GM23338 (cell line): ENCODE measurements around the gene NSMCE1.

ENCODE experiments used
- CREB1 ChIP-seq: fragments of 250-450 bp; sonication (Bioruptor Pico); IDR thresholded peaks from 2 replicates; pipeline ENCODE4 v1.5.0; 2020; ENCODE audit warnings: low read depth, mild to moderate bottlenecking, moderate library complexity
- EZH2 ChIP-seq: fragments of 200-600 bp; sonication (generic); IDR thresholded peaks from one replicate; pipeline ENCODE4 v1.8.0; 2017; ENCODE audit warnings: antibody characterized with exemption, mild to moderate bottlenecking, low read depth; ENCODE audit not compliant: unreplicated experiment
- EZH2phosphoT487 ChIP-seq: fragments of 200-600 bp; sonication (generic); IDR thresholded peaks from one replicate; pipeline ENCODE4 v1.8.1; 2018; ENCODE audit warnings: antibody characterized with exemption; ENCODE audit not compliant: unreplicated experiment
- POLR2AphosphoS5 ChIP-seq: IDR thresholded peaks from 2 replicates; pipeline ENCODE4 v1.6.1; 2016; ENCODE audit warnings: antibody characterized with exemption, low read depth
- ZNF114 ChIP-seq: fragments of 250-450 bp; sonication (Bioruptor Pico); IDR thresholded peaks from 2 replicates; pipeline ENCODE4 v1.5.0; 2020; ENCODE audit warnings: mild to moderate bottlenecking, moderate library complexity
- TF ChIP-seq, protein P1 (sequence below), 2 experiments: fragments of 200-600 bp in 1 of 2; sonication (generic) in 1 of 2; conservative IDR thresholded peaks; 2 replicates each; pipeline versions ENCODE4 v1.5.1 to v1.6.1; 2016 to 2017; ENCODE audit warnings: antibody characterized with exemption in 2 of 2, low read depth in 2 of 2, mild to moderate bottlenecking in 2 of 2, moderate library complexity in 1 of 2
- TF ChIP-seq, protein P2 (sequence below): IDR thresholded peaks from one replicate; pipeline ENCODE4 v1.6.1; 2018; ENCODE audit warnings: antibody characterized with exemption; ENCODE audit not compliant: unreplicated experiment

DNA sequence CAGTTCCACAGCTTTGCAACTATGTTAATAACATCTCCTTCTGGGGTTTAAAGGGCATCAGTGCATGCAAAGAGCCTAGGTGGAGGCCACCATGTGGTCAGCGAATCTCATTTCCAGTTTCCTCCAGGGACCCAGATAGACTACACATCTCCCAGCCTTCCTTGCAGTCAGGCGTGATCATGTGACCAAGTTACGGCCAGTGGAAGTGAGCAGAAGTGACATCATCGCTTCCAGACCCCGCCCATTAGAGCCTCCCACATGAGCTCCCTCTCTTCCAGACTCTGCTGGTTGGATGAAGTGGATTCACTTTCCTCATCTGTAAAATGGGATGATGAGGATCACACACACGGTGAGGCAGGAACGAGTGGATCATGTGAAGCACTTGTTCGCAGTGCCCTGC, 92.7 kb downstream of the NSMCE1 start:
- TF ChIP-seq, protein P1, sequence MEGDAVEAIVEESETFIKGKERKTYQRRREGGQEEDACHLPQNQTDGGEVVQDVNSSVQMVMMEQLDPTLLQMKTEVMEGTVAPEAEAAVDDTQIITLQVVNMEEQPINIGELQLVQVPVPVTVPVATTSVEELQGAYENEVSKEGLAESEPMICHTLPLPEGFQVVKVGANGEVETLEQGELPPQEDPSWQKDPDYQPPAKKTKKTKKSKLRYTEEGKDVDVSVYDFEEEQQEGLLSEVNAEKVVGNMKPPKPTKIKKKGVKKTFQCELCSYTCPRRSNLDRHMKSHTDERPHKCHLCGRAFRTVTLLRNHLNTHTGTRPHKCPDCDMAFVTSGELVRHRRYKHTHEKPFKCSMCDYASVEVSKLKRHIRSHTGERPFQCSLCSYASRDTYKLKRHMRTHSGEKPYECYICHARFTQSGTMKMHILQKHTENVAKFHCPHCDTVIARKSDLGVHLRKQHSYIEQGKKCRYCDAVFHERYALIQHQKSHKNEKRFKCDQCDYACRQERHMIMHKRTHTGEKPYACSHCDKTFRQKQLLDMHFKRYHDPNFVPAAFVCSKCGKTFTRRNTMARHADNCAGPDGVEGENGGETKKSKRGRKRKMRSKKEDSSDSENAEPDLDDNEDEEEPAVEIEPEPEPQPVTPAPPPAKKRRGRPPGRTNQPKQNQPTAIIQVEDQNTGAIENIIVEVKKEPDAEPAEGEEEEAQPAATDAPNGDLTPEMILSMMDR (conservative IDR thresholded peaks at IDR 0.05; ENCODE audit: low read depth in 2 of 2) = no peak
- TF ChIP-seq POLR2AphosphoS5 (no peak), EZH2 (no peak), ZNF114 (CRISPR knock-in tag) (no peak), CREB1 (no peak), EZH2phosphoT487 (no peak)
- TF ChIP-seq, protein P2, sequence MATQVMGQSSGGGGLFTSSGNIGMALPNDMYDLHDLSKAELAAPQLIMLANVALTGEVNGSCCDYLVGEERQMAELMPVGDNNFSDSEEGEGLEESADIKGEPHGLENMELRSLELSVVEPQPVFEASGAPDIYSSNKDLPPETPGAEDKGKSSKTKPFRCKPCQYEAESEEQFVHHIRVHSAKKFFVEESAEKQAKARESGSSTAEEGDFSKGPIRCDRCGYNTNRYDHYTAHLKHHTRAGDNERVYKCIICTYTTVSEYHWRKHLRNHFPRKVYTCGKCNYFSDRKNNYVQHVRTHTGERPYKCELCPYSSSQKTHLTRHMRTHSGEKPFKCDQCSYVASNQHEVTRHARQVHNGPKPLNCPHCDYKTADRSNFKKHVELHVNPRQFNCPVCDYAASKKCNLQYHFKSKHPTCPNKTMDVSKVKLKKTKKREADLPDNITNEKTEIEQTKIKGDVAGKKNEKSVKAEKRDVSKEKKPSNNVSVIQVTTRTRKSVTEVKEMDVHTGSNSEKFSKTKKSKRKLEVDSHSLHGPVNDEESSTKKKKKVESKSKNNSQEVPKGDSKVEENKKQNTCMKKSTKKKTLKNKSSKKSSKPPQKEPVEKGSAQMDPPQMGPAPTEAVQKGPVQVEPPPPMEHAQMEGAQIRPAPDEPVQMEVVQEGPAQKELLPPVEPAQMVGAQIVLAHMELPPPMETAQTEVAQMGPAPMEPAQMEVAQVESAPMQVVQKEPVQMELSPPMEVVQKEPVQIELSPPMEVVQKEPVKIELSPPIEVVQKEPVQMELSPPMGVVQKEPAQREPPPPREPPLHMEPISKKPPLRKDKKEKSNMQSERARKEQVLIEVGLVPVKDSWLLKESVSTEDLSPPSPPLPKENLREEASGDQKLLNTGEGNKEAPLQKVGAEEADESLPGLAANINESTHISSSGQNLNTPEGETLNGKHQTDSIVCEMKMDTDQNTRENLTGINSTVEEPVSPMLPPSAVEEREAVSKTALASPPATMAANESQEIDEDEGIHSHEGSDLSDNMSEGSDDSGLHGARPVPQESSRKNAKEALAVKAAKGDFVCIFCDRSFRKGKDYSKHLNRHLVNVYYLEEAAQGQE = no peak
